Uterus (tissue), 4 donors: Measurements from ENCODE around the gene CRK. TPM values are rescaled to one million over a fixed set of nuclear protein-coding genes. Genes with fewer than 3 reads are reported as not detected.
"Not testable (repeated sequence)": the region's sequence is repeated elsewhere in the genome, so short reads cannot be mapped to it uniquely, and the experiment has no call there.

ENCODE experiments used
- DNase-seq, 2 donors: peaks; one replicate each; pipeline ENCODE4 v3.0.0-alpha.2; 2019 to 2020
- H3K27ac ChIP-seq, 2 donors: fragments of 200-600 bp; sonication (generic); 1 replicate in 1 of 2; 2 replicates in 1 of 2; pipeline ENCODE4 v1.5.1; 2016 to 2018
- H3K27me3 ChIP-seq, 2 donors: fragments of 200-600 bp; sonication (generic); one replicate each; pipeline ENCODE4 v1.5.1; 2018 to 2019; ENCODE audit warnings: control low read depth in 1 of 2
- H3K36me3 ChIP-seq, 2 donors: fragments of 200-600 bp; sonication (generic); one replicate each; pipeline ENCODE4 v1.5.1; 2019; ENCODE audit warnings: control low read depth in 1 of 2
- H3K4me1 ChIP-seq, 2 donors: fragments of 200-600 bp; sonication (generic); one replicate each; pipeline ENCODE4 v1.5.1; 2018 to 2019; ENCODE audit warnings: control low read depth in 1 of 2
- H3K4me3 ChIP-seq, 2 donors: fragments of 200-600 bp; sonication (generic); 1 replicate in 1 of 2; 2 replicates in 1 of 2; pipeline ENCODE4 v1.5.1; 2018 to 2019; ENCODE audit warnings: mild to moderate bottlenecking in 1 of 2
- H3K9me3 ChIP-seq, 2 donors: fragments of 200-600 bp; sonication (generic); one replicate each; pipeline ENCODE4 v1.5.1; 2019; ENCODE audit warnings: control low read depth in 1 of 2
- POLR2A ChIP-seq, 2 donors: fragments of 450-650 bp; IDR thresholded peaks; one replicate each; pipeline ENCODE4 v1.6.1; 2016; ENCODE audit warnings: antibody characterized with exemption in 2 of 2, mild to moderate bottlenecking in 1 of 2, moderate library complexity in 1 of 2
- intact Hi-C: fragments of 100-400 bp; cut with DNase I; formaldehyde crosslinking; loops from one replicate; pipeline ENCODE4 v1.15.1; 2023; ENCODE audit warnings: low total_unique reads
- total RNA-seq, 4 donors: library from RNA; depleted of rRNA in 3 of 4; stranded (reverse); fragments of >200 nt in 3 of 4; gene quantifications; one replicate each; pipeline versions ENCODE4 v1.1.0 to v1.2.4, GENCODE V29; 2014 to 2023
- TF ChIP-seq, protein P1 (sequence below), 4 experiments: fragments of 200-600 bp in 2 of 4; fragments of 450-650 bp in 2 of 4; sonication (generic) in 2 of 4; IDR thresholded peaks; one replicate each; pipeline ENCODE4 v1.5.1; 2016 to 2019; ENCODE audit warnings: antibody characterized with exemption in 4 of 4, mild to moderate bottlenecking in 2 of 4, moderate library complexity in 1 of 4
- donor health status: DM: yes; HTN: yes; CAD: no.

CRK gene
- total RNA-seq, 4 donors from 2014 or later, result 34.6 to 118 (median 57.3) TPM

DNA sequence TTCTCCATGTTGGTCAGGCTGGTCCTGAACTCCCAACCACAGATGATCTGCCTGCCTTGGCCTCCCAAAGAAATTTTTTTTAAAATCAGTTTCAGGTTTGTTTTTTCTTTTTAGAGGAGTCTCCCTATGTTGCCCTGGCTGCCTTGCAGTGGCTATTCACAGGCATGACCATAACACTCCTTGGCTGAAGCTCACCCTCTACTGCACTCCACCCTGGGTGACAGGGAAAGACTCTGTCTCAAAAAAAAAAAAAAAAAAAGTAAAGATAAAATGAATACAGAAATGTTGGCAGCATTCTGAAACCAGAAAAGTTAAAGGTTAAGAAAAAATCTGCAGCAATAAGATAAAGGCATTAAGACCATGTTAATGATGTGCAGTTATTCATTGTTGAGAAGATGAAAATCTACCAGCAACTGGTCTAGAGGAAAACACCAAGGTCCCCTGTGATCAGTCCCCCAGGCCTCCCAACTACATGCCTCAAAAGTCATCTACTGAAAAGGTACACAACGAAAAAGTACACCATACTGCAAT, 71.1 kb downstream of the CRK start:
- H3K27ac ChIP-seq, result peak overlapping the region in 1 of 2 donors; percentile 71
- peaks cover 12 to 22% of the 10 kb centered on the region in 2 donors for H3K4me1 ChIP-seq
- no peaks in the 10 kb centered on the region for H3K27me3 ChIP-seq
- DNase-seq, result no peak
- H3K36me3 ChIP-seq, result no peaks in the 10 kb centered on the region
- no peaks in the 10 kb centered on the region for H3K9me3 ChIP-seq
- intact Hi-C loops, result no loop called here
- no peak overlapping the region for H3K4me3 ChIP-seq
- TF ChIP-seq, protein P1, sequence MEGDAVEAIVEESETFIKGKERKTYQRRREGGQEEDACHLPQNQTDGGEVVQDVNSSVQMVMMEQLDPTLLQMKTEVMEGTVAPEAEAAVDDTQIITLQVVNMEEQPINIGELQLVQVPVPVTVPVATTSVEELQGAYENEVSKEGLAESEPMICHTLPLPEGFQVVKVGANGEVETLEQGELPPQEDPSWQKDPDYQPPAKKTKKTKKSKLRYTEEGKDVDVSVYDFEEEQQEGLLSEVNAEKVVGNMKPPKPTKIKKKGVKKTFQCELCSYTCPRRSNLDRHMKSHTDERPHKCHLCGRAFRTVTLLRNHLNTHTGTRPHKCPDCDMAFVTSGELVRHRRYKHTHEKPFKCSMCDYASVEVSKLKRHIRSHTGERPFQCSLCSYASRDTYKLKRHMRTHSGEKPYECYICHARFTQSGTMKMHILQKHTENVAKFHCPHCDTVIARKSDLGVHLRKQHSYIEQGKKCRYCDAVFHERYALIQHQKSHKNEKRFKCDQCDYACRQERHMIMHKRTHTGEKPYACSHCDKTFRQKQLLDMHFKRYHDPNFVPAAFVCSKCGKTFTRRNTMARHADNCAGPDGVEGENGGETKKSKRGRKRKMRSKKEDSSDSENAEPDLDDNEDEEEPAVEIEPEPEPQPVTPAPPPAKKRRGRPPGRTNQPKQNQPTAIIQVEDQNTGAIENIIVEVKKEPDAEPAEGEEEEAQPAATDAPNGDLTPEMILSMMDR (IDR thresholded peaks at IDR 0.05), result no peak
- no peak for TF ChIP-seq POLR2A (IDR thresholded peaks at IDR 0.05)

DNA sequence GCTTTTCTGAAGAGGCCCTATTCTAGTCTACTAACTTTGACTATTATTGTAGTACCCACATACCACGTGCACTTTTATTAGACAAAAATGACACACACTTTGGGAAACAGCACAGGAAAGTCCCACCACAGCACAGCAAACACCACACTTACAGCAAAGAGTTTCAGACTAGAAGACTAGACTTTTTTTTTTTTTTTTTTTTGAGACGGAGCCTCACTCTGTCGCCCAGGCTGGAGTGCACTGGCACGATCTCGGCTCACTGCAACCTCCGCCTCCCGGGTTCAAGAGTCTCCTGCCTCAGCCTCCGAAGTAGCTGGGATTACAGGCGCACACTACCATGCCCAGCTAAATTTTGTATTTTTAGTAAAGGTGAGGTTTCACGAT, 76.1 kb downstream of the CRK start:
- H3K4me1 ChIP-seq, result peaks cover under 1 to 35% of the 10 kb centered on the region in 2 donors

DNA sequence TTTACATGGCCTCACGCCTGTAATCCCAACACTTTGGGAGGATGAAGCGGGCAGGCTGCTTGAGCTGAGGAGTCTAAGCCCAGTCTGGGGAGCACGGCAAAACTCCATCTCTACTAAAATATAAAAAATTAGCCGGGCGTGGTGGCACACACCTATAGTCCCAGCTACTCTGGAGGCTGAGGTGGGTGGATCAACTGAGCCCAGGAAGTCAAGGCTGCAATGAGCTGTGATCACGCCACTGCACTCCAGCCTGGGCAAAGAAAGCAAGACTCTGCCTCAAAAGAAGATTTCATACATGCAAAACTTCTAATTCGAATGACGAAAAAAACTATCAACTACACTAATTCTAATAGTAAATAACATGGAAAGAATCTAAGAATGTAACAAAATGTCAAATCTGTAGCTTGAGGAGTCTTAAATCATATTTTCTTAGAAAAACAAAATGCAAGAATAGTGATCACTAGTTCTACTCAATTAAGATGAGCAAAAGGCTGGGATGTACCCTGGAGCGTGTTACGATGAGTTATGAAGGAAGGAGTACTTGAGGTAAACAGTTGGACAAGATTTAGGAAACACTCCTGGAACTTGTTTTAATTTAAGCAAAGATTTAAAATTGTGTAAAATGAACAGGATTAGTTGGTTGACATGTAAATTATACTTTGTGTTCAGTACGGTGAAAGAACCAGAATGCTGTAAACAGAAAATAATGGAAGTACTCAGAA, 76.7 kb downstream of the CRK start:
- no peaks in the 10 kb centered on the region for H3K9me3 ChIP-seq
- no peaks in the 10 kb centered on the region for H3K27me3 ChIP-seq
- no peak for DNase-seq
- H3K4me3 ChIP-seq, result no peak overlapping the region
- TF ChIP-seq, protein P1 (IDR thresholded peaks at IDR 0.05), result no peak
- TF ChIP-seq POLR2A (IDR thresholded peaks at IDR 0.05), result no peak
- intact Hi-C loops, result no loop called here
- H3K4me1 ChIP-seq, result peaks cover 4 to 38% of the 10 kb centered on the region in 2 donors
- H3K27ac ChIP-seq, result peak overlapping the region; percentile 74 to 83
- no peaks in the 10 kb centered on the region for H3K36me3 ChIP-seq

More for the DNA sequence above, 76.1 kb downstream of the CRK start:
- no peaks in the 10 kb centered on the region for H3K36me3 ChIP-seq
- TF ChIP-seq, protein P1 (IDR thresholded peaks at IDR 0.05), result no peak
- TF ChIP-seq POLR2A (IDR thresholded peaks at IDR 0.05), result no peak
- peak overlapping the region; percentile 74 to 83 for H3K27ac ChIP-seq
- no peaks in the 10 kb centered on the region for H3K9me3 ChIP-seq
- intact Hi-C loops, result no loop called here
- DNase-seq, result no peak
- no peak overlapping the region for H3K4me3 ChIP-seq
- no peaks in the 10 kb centered on the region for H3K27me3 ChIP-seq

DNA sequence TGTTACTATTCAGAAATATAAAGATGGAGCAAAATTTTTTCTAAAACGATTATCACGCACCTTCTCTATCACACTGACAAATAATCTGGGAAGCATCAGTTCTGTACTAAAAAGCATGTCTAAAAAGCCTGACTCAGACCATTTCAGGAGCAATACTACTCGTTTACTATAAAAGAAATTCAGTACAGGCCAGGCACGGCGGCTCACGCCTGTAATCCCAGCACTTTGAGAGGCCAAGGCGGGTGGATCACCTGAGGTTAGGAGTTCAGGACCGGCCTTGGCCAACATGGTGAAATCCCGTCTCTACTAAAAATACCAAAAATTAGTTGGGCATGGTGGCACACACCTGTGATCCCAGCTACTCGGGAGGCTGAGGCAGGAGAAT, 77.6 kb downstream of the CRK start:
- peaks cover 11 to 41% of the 10 kb centered on the region in 2 donors for H3K4me1 ChIP-seq
- intact Hi-C loops, H3K36me3 ChIP-seq, DNase-seq, H3K27me3 ChIP-seq, H3K4me3 ChIP-seq, H3K9me3 ChIP-seq: not testable (repeated sequence)
- peak overlapping the region; percentile 74 to 83 for H3K27ac ChIP-seq

DNA sequence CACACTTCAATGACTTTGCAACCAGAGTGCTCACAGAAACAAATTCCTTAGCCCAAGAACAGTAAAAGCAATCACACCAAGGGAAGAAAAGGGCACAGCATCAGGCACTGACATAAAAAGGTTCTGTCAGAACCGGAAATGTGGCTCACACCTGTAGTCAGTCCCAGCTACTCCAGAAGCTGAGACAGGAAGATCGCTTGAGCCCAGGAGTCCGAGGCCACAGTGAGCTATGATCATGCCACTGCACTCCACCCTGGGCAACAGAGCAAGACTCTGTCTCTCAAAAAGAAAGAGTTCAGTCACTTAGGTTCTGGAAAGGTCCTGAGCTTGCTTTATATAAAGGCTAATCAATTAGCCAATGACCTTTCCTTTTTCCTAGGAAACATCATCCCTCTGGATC, 78.7 kb downstream of the CRK start:
- no peaks in the 10 kb centered on the region for H3K9me3 ChIP-seq
- H3K36me3 ChIP-seq, result no peaks in the 10 kb centered on the region
- H3K4me1 ChIP-seq, result peaks cover 15 to 41% of the 10 kb centered on the region in 2 donors
- intact Hi-C loops, result no loop called here
- no peak overlapping the region for H3K4me3 ChIP-seq
- H3K27me3 ChIP-seq, result no peaks in the 10 kb centered on the region
- TF ChIP-seq, protein P1 (IDR thresholded peaks at IDR 0.05), result no peak
- TF ChIP-seq POLR2A (IDR thresholded peaks at IDR 0.05), result no peak
- no peak for DNase-seq
- peak overlapping the region; percentile 74 to 83 for H3K27ac ChIP-seq
